ENCODE results near the gene CXXC5. TPM values are rescaled to one million over a fixed set of nuclear protein-coding genes. Genes with fewer than 3 reads are reported as not detected.

CXXC5 gene
- total and polyA plus RNA-seq, 9 of the 15 experiments (the other 6 are each of a cell fraction or from before 2014, with no cell fraction given) = 1.9 to 123 (median 45.8) TPM

DNA sequence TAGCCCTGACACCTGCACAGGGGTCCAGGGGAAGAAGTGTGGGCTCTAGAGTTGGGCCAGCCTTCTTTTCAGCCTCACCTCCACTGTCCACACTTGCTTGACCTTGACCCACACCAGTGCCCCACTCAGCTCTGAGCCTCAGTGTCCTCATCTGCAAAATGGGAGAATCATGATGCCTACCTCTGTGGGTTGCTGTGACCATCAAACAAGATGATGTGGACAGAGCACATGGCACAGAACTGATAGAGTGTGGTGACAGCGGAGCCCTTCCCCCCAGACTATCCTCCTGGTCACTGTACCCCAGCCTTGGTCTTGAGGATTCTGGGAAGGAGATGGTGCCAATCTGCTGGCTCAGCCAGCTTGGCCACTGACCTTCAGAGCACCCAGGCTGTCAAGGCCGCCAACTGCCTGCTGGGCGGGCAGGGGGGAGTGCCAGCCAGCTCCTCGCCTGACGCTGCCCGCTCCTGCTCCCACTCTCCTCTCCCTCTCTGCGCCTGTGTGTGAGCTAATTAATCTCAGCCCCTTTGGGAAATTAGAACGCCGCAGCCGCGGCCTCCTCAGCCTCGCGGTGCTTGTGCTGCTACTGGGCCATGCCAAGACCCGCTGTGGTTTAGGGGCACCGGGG is 16.7 kb downstream of the CXXC5 start (continued):
- TF ChIP-seq CEBPG (CRISPR knock-in tag; IDR thresholded peaks at IDR 0.05) (no peak), CEBPG (tag; conservative IDR thresholded peaks at IDR 0.05 in 1 of 2, IDR thresholded peaks at IDR 0.05 in 1 of 2) (no peak), ZNF217 (CRISPR knock-in tag; IDR thresholded peaks at IDR 0.05) (no peak), ZNF354B (CRISPR knock-in tag; IDR thresholded peaks at IDR 0.05) (no peak), ZNF212 (CRISPR knock-in tag; IDR thresholded peaks at IDR 0.05) (no peak), ETV1 (tag; conservative IDR thresholded peaks at IDR 0.05; ENCODE audit: low read depth) (no peak), POLR2AphosphoS2 (IDR thresholded peaks at IDR 0.05; ENCODE audit: low read length) (no peak), LCOR (CRISPR knock-in tag; IDR thresholded peaks at IDR 0.05) (no peak), BCOR (IDR thresholded peaks at IDR 0.05) (peak; percentile 76), MED1 (CRISPR knock-in tag; IDR thresholded peaks at IDR 0.05; ENCODE audit: borderline replicate concordance) (no peak), MAZ (CRISPR knock-in tag; conservative IDR thresholded peaks at IDR 0.05 in 1 of 2, IDR thresholded peaks at IDR 0.05 in 1 of 2) (no peak), ESRRA (IDR thresholded peaks at IDR 0.05; ENCODE audit: borderline replicate concordance, low read depth) (peak; percentile 75), COPS2 (conservative IDR thresholded peaks at IDR 0.05) (no peak), ZBTB17 (CRISPR knock-in tag; IDR thresholded peaks at IDR 0.05) (no peak), RBM15 (IDR thresholded peaks at IDR 0.05; ENCODE audit: insufficient read depth, low read length) (no peak), SRSF9 (IDR thresholded peaks at IDR 0.05; ENCODE audit: borderline replicate concordance, low read depth, low read length) (no peak), MCM2 (IDR thresholded peaks at IDR 0.05; ENCODE audit: low read depth) (no peak), ADNP (tag; IDR thresholded peaks at IDR 0.05) (0 out of 2 replicates have a peak, but pooled peaks have one; percentile 41), RFX1 (IDR thresholded peaks at IDR 0.05) (no peak), CREBBP (IDR thresholded peaks at IDR 0.05; ENCODE audit: low read depth, low read length) (no peak), KAT2B (IDR thresholded peaks at IDR 0.05; ENCODE audit: low read depth, low read length) (no peak)
- TF ChIP-seq, protein P1, sequence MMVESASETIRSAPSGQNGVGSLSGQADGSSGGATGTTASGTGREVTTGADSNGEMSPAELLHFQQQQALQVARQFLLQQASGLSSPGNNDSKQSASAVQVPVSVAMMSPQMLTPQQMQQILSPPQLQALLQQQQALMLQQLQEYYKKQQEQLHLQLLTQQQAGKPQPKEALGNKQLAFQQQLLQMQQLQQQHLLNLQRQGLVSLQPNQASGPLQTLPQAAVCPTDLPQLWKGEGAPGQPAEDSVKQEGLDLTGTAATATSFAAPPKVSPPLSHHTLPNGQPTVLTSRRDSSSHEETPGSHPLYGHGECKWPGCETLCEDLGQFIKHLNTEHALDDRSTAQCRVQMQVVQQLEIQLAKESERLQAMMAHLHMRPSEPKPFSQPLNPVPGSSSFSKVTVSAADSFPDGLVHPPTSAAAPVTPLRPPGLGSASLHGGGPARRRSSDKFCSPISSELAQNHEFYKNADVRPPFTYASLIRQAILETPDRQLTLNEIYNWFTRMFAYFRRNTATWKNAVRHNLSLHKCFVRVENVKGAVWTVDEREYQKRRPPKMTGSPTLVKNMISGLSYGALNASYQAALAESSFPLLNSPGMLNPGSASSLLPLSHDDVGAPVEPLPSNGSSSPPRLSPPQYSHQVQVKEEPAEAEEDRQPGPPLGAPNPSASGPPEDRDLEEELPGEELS (CRISPR knock-in tag; IDR thresholded peaks at IDR 0.05; ENCODE audit: borderline replicate concordance) = no peak

All from K562 (cell line).